Measurements from ENCODE around the gene LCMT2.

Gene LCMT2

GRCh38 chr15:43329960-43330779 is at the start of gene LCMT2:
Gene LCMT2 (minus strand): TSS chr15:43330573. CDS start chr15:43330489, 84 bp downstream.
- DNase-seq = peak; percentile 78

GRCh38 chr15:43378601-43379000 is 48.2 kb upstream of the LCMT2 start:
- DNase-seq = no peak

- peak; percentile 23 for DNase-seq
These were observed 45.8 kb upstream of the LCMT2 start for GRCh38 chr15:43376017-43376705.

GRCh38 chr15:43370975-43371974 is 40.9 kb upstream of the LCMT2 start, which contains the start of the genes TUBGCP4 and ZSCAN29:
Gene TUBGCP4 (plus strand): TSS chr15:43371101. CDS start chr15:43371355, 254 bp downstream.
Gene ZSCAN29 (minus strand): TSS chr15:43371043. CDS start chr15:43369913, 1,130 bp downstream.
- DNase-seq = peak; percentile 47

GRCh38 chr15:43370310-43370974 is 40.1 kb upstream of the LCMT2 start:
- no peak for DNase-seq

GRCh38 chr15:43361313-43361903 is 31.0 kb upstream of the LCMT2 start:
- no peak for DNase-seq

GRCh38 chr15:43360821-43361220 is 30.4 kb upstream of the LCMT2 start:
- no peak for DNase-seq

- no peak for DNase-seq
These were observed 22.5 kb upstream of the LCMT2 start for GRCh38 chr15:43352693-43353382.

- DNase-seq = no peak
These were observed 16.7 kb upstream of the LCMT2 start for GRCh38 chr15:43347114-43347513.

GRCh38 chr15:43346305-43346704 is 15.9 kb upstream of the LCMT2 start:
- DNase-seq = no peak

GRCh38 chr15:43330780-43331087 is 361 bp upstream of the LCMT2 start:
- no peak for DNase-seq

GRCh38 chr15:43329217-43329959 is 985 bp downstream of the LCMT2 start:
- no peak for DNase-seq

GRCh38 chr15:43325039-43325684 is 5.2 kb downstream of the LCMT2 start:
- no peak for DNase-seq

GRCh38 chr15:43318990-43319771 is 11.2 kb downstream of the LCMT2 start:
- DNase-seq = no peak

- DNase-seq = no peak
These were observed 12.7 kb downstream of the LCMT2 start for GRCh38 chr15:43317566-43318184.

GRCh38 chr15:43316971-43317346 is 13.4 kb downstream of the LCMT2 start:
- DNase-seq = no peak

GRCh38 chr15:43316016-43316970 is 14.1 kb downstream of the LCMT2 start:
- no peak for DNase-seq

- no peak for DNase-seq
These were observed 16.2 kb downstream of the LCMT2 start for GRCh38 chr15:43314171-43314570.
